GM19452 (cell line): ENCODE data around the gene SMARCA2.

ENCODE experiments used
- ATAC-seq: cut with Tn5 transposase; IDR thresholded peaks from one replicate; pipeline ENCODE4 v1.9.1; 2021; ENCODE audit not compliant: unreplicated experiment

Gene SMARCA2

GRCh38 chr9:2015581-2016407 lies 647 bp downstream of the SMARCA2 start:
- peak; percentile 0 for ATAC-seq

DNA sequence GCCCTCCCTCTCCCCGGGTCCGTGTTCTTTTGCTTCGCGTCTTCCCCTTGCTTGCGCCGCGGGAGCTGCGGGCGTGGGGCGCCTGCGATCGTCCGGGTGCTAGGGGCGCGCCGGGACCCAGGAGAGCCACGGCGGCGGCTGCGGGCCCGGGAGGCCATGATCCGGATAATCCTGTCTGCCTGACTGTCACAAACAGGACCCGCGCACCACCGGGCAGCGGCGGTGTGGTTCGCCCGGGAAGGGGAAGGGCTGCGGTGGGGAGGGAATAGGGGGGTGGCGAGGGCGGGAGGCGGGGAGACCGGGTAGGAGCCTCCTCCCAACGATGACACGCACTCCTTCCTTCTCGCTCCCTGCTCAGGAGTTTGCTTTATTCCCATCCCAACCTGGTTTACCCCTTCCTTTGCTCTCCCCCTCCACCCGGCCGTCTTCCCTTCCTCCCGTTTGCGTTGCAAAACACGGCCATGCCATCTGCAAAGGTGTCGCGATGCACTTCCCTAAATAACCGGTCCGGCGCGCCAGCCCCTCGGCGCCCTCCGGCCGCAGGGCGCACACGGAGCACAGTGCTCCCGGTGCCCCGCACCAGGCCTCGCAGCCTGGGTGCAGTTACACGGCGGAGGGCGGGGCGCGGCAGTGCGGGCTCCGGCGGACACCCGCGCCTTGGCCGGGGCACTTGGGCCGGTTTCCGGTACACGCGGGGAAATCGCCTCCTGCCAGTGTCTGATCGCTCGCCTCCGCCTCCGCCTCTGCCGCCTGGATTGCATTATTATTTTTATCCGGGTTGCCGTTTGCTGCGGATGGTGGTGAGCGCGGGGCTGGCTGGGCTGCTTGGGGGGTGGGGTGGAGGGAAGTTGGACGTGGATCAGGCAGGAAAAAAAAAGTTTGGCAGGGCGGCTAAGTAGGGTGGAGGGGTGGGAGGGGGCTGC lies 1.5 kb downstream of the SMARCA2 start:
- ATAC-seq: no peak

- ATAC-seq: peak; percentile 24
Observed at GRCh38 chr9:2017331-2018161, 2.4 kb downstream of the SMARCA2 start.

DNA sequence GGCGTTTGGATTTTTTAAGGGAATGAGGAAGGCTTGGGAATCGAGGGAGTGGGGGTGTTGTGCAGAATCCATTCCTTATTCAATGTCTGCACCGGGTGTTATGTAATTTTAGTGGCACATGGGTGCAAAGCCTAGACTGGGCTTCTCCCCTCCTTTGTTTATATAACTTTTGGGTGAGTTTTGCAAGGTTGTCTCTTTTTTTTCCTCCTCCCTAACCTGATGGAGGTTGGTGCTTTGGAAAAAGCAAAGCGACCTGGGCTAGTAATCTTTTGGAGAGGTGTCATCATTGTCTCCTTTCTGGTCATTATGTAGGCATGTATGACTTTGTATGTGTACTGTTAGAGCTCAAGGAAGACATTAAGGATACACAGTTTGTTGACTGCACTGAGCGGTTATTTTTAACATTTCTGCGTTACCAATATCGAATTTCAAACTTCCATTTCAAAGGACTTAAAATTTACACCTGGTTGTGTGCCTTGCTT lies 3.1 kb downstream of the SMARCA2 start:
- ATAC-seq: no peak

- no peak for ATAC-seq
Observed at GRCh38 chr9:2018764-2019558, 3.8 kb downstream of the SMARCA2 start.

GRCh38 chr9:2019723-2020122 lies 4.6 kb downstream of the SMARCA2 start:
- no peak for ATAC-seq

DNA sequence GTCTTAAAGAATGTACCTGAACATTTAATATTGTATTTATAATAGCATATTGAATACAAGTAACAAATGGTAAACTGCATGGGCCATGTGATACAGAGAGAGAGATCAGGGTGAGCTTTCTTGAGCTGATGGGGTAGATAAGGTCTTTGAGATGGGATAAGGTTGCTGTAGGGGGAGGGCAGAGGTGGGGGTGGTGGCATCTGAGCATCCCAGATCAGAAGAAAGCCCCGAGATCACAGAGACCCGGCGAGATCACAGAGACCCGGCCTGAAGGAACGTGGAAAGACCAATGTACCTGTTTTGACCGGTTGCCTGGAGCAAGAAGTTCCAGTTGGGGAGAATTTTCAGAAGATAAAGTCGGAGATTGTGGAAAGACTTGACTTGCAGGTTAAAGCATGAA lies 6.6 kb downstream of the SMARCA2 start:
- no peak for ATAC-seq

DNA sequence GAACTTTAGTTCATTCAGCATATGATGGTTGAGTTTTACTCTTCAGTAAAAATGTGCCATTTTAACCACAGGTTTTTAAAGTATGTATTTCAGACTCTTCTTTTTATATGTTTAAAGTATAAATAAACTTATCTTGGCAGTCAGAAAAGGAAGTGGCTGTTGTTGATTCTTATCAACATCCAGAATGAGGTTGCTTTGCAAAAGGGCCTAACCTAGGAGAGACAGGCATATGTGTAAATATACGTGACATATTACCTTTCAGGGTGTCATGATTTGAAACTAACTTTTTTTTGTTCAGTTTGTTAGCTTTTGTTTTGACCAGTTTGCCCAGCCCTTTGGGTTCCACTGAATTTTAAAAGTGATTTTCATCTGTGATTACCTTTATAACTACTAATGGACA lies 7.4 kb downstream of the SMARCA2 start:
- no peak for ATAC-seq

DNA sequence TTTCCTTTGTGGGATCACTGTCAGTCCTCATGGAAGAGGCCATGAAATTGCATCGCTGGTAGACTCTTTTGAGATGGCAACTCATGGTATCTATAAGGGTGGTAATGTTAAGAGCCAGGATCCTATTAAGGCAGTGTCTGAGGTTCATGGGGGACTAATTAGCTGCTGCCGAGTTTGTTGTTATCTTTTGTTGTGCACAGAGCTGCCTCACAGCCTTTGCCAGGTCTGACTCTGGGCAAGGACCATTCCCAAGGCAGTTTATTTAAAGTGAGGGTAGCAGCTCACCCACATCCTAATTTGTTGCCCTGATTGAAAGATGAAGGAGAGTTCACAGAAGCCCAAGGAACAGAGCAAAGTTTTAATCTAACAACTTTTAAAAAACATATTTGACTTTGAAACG lies 7.9 kb downstream of the SMARCA2 start:
- ATAC-seq: no peak

GRCh38 chr9:2023532-2023931 lies 8.4 kb downstream of the SMARCA2 start:
- ATAC-seq: peak; percentile 70

DNA sequence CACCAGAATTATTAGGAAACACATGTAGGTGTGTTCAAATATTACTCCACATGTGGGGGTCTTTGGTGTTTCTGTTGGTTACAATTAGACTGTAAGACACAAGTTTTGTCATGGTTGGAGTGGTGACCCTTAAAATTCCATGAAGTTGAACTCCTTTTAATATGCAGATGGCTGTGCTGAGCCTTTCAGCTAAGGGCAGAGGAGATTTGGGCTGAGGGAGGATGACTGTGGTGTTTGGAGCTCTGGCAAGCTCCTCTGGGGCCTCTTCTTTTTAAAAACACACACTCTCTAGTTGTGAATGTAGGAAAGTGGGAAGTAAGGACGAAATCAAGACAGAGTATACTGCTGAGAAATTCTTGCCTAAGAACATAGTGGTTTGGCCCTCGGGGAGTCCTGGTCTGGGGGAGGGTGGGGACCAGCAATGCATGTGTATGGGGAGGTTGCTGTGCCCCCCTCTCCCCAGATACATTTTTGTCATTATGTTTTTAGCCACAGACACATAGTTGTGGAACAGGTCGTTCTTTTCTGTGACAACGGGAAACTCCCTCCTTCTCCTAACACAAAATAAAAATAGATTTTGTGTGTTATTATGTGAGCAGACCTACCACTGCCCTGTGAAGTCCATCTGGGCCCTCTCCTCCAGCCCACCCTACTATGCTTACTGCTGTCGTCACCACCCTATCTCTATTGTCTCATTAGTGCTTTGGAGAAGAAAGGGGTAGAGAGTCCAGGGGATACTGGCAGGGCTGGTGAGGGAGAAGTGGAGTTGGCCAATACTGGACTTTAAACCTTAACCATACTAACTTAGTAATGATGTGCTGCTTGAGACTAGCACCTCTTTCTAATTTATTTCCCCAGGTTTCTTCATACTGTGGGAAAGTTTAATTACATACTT lies 10.0 kb downstream of the SMARCA2 start:
- no peak for ATAC-seq

- ATAC-seq: no peak
Observed at GRCh38 chr9:2026220-2026997, 11.3 kb downstream of the SMARCA2 start.

DNA sequence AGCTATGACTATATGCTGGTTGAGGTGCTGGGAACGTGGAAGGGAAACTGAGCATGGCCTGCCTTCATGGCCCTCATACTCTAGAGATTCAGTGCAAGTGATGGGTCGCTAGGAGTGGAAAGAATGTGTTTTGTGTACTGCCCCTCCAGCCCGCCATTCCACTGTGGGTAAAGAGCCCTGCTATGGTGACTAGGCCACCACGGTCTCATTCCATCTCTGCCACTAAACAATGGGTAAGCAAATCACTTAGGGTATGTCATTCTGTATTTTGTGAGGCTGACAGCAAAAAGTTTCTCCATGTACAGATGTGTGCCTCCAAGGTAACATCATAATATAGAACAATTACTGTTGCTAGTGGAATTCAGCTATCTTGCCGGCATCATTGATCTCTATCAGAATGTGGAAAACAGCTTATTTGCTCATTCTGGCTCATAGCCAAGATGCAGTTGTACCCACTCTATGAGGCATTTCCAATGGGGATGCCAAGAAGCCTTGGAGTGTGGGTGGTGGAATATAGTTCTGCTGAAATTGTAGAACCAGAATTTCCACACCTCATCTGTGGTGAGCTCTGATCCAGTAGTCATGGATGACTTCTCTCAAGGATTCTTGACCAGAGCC lies 12.5 kb downstream of the SMARCA2 start:
- no peak for ATAC-seq

DNA sequence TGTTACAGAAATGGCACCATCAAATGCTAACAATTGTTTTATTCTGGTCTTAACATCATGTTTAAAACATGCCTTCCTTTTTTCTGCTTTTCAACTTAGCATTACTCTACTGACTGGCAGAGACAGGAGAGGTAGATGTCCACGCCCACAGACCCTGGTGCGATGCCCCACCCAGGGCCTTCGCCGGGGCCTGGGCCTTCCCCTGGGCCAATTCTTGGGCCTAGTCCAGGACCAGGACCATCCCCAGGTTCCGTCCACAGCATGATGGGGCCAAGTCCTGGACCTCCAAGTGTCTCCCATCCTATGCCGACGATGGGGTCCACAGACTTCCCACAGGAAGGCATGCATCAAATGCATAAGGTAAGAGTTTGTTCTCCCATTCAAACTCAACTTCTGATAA lies 13.7 kb downstream of the SMARCA2 start:
- ATAC-seq: no peak

DNA sequence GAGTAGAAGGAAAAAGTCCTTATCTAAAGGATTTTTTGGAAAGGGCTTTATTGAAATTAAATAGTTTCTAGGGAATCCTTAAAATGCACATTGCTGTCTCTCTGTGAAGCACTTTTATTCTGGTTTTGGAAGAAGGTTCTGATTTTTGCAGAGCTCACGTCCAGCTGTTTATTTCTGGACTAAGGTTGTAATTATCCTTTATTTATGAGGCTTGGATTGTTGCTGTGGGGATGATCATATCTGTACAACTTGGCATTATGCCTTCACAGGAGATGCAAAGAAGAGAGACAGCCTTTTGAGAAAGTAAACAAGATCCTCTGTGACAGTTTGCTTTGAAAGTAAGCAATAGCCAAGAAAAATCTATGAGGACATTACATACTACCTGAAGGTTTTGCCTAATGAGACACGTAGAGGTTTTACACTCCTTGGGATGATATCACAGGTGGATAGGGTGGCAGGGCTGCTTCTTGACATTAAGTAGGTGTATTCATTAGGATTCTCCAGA lies 14.6 kb downstream of the SMARCA2 start:
- no peak for ATAC-seq

GRCh38 chr9:2032234-2032633 lies 17.1 kb downstream of the SMARCA2 start:
- no peak for ATAC-seq

- no peak for ATAC-seq
Observed at GRCh38 chr9:2036844-2037243, 21.7 kb downstream of the SMARCA2 start.
